Measurements from ENCODE around the gene P2RY2.
"Not testable (repeated sequence)": the region's sequence is repeated elsewhere in the genome, so short reads cannot be mapped to it uniquely, and the experiment has no call there.

P2RY2 gene

GRCh38 chr11:73228268-73229134 lies 10.4 kb downstream of the P2RY2 start:
- ATAC-seq (ENCODE audit: low read depth) (peak; percentile 4; the same call in 1 of the 3 replicates), DNase-seq (ENCODE audit: low spot score) (peak; percentile 25)
- TF ChIP-seq, protein P1, sequence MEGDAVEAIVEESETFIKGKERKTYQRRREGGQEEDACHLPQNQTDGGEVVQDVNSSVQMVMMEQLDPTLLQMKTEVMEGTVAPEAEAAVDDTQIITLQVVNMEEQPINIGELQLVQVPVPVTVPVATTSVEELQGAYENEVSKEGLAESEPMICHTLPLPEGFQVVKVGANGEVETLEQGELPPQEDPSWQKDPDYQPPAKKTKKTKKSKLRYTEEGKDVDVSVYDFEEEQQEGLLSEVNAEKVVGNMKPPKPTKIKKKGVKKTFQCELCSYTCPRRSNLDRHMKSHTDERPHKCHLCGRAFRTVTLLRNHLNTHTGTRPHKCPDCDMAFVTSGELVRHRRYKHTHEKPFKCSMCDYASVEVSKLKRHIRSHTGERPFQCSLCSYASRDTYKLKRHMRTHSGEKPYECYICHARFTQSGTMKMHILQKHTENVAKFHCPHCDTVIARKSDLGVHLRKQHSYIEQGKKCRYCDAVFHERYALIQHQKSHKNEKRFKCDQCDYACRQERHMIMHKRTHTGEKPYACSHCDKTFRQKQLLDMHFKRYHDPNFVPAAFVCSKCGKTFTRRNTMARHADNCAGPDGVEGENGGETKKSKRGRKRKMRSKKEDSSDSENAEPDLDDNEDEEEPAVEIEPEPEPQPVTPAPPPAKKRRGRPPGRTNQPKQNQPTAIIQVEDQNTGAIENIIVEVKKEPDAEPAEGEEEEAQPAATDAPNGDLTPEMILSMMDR (IDR thresholded peaks at IDR 0.05; ENCODE audit: poor library complexity, severe bottlenecking) = no peak
- H3K27me3 ChIP-seq (ENCODE audit: insufficient read depth, poor library complexity, severe bottlenecking) = no peaks in the 10 kb centered on the region
- H3K4me1 ChIP-seq (ENCODE audit: insufficient read depth, poor library complexity, severe bottlenecking) = peaks cover 16% of the 10 kb centered on the region
- no peaks in the 10 kb centered on the region for H3K9me3 ChIP-seq (ENCODE audit: severe bottlenecking)
- H3K36me3 ChIP-seq (ENCODE audit: low read depth) = peaks cover 12% of the 10 kb centered on the region; the same call in 1 of the 2 replicates
- H3K27ac ChIP-seq (ENCODE audit: poor library complexity, severe bottlenecking) = peak overlapping the region; percentile 27
- no peak overlapping the region for H3K4me3 ChIP-seq (ENCODE audit: severe bottlenecking)

GRCh38 chr11:73229321-73229895 lies 11.3 kb downstream of the P2RY2 start:
- Histone ChIP-seq H3K36me3 (ENCODE audit: low read depth) (peaks cover 12% of the 10 kb centered on the region; the same call in 1 of the 2 replicates), H3K27ac (ENCODE audit: poor library complexity, severe bottlenecking) (no peak overlapping the region), H3K9me3 (ENCODE audit: severe bottlenecking) (no peaks in the 10 kb centered on the region), H3K4me1 (ENCODE audit: insufficient read depth, poor library complexity, severe bottlenecking) (peaks cover 16% of the 10 kb centered on the region), H3K4me3 (ENCODE audit: severe bottlenecking) (no peak overlapping the region), H3K27me3 (ENCODE audit: insufficient read depth, poor library complexity, severe bottlenecking) (no peaks in the 10 kb centered on the region)
- TF ChIP-seq, protein P1 (IDR thresholded peaks at IDR 0.05; ENCODE audit: poor library complexity, severe bottlenecking) = no peak
- peak; percentile 33 for DNase-seq (ENCODE audit: low spot score)
- ATAC-seq (ENCODE audit: low read depth) = no peak

DNA sequence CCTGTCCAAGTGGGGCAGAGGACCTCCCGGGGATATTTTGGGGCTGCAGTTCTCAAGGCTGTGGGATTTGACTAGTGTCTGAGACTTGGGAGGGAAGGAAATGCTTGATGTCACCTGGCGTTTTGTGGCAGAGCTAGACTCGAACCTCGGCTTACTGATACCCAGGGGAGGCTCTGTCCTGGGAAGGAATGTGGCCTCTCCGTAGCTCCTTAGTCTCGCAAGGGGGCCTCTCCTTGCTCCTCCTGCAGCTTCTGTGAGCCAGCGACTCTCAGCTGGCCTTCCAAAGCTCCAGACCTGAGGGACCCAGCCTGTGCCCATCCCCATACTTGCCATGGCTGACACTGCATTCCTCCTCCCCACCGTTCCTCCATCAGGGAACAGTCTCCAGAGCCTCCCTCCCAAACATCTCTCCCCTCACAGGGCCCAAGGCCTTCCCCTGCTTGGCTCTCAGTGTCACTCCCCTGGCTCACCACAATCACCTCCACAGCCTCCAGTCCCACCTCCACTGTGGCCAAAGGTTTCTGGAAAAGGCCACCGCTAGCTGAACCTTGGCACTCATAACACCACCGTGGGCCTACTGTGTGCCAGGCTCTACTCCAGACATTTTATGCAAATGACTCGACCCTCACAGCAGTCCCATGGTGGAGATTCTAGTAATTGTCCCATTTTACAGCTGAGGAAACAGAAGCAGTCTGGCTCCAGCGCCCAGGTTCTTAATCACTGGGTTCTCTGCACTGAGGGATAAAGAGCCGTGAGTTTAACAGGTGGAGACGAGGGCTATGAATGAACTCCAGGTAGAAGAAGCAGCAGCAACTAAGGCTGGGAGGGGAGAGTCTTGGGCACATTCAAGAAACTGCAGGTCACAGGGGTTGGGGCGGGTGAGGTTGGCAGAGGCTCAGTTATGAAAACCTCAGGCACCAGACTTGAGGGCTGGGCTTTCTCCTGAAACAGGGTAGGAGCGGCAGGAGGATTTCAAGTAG lies 12.1 kb downstream of the P2RY2 start:
- no peaks in the 10 kb centered on the region for H3K27me3 ChIP-seq (ENCODE audit: insufficient read depth, poor library complexity, severe bottlenecking)
- DNase-seq (ENCODE audit: low spot score) = peak; percentile 31

GRCh38 chr11:73230931-73231330 lies 12.8 kb downstream of the P2RY2 start:
- H3K27me3 ChIP-seq (ENCODE audit: insufficient read depth, poor library complexity, severe bottlenecking) = no peaks in the 10 kb centered on the region
- TF ChIP-seq, protein P1 (IDR thresholded peaks at IDR 0.05; ENCODE audit: poor library complexity, severe bottlenecking) = no peak

More for the DNA sequence above, 12.1 kb downstream of the P2RY2 start:
- peaks cover 16% of the 10 kb centered on the region for H3K4me1 ChIP-seq (ENCODE audit: insufficient read depth, poor library complexity, severe bottlenecking)
- H3K9me3 ChIP-seq (ENCODE audit: severe bottlenecking) = no peaks in the 10 kb centered on the region
- H3K4me3 ChIP-seq (ENCODE audit: severe bottlenecking) = no peak overlapping the region
- H3K27ac ChIP-seq (ENCODE audit: poor library complexity, severe bottlenecking) = no peak overlapping the region
- no peak for ATAC-seq (ENCODE audit: low read depth)
- TF ChIP-seq, protein P1 (IDR thresholded peaks at IDR 0.05; ENCODE audit: poor library complexity, severe bottlenecking) = no peak
- peaks cover 12% of the 10 kb centered on the region; the same call in 1 of the 2 replicates for H3K36me3 ChIP-seq (ENCODE audit: low read depth)

DNA sequence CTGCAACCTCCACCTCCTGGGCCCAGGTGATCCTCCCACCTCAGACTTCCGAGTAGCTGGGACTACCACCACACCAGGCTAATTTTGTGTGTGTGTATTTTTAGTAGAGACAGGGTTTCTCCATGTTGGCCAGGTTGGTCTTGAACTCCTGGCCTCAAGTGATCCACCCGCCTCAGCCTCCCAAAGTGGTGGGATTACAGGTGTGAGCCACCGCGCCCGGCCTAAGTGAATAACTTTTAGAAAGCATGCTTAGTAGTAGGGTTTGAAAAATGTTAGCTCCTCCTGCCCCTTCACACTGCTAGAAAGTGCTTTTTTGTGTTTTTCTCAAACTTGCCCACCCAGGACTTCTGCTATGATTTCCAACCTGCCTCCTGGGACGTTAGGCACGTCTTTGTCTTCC lies 14.4 kb downstream of the P2RY2 start:
- H3K4me3 ChIP-seq (ENCODE audit: severe bottlenecking); H3K27me3 ChIP-seq (ENCODE audit: insufficient read depth, poor library complexity, severe bottlenecking); H3K27ac ChIP-seq (ENCODE audit: poor library complexity, severe bottlenecking); H3K9me3 ChIP-seq (ENCODE audit: severe bottlenecking); ATAC-seq (ENCODE audit: low read depth): not testable (repeated sequence)
- peaks cover 12% of the 10 kb centered on the region for H3K4me1 ChIP-seq (ENCODE audit: insufficient read depth, poor library complexity, severe bottlenecking)
- peak; percentile 11 for DNase-seq (ENCODE audit: low spot score)
- H3K36me3 ChIP-seq (ENCODE audit: low read depth) = peaks cover 12% of the 10 kb centered on the region; the same call in 1 of the 2 replicates

More at GRCh38 chr11:73230931-73231330, 12.8 kb downstream of the P2RY2 start:
- Histone ChIP-seq H3K9me3 (ENCODE audit: severe bottlenecking) (no peaks in the 10 kb centered on the region), H3K4me3 (ENCODE audit: severe bottlenecking) (no peak overlapping the region), H3K4me1 (ENCODE audit: insufficient read depth, poor library complexity, severe bottlenecking) (peaks cover 16% of the 10 kb centered on the region), H3K36me3 (ENCODE audit: low read depth) (peaks cover 12% of the 10 kb centered on the region; the same call in 1 of the 2 replicates), H3K27ac (ENCODE audit: poor library complexity, severe bottlenecking) (no peak overlapping the region)
- ATAC-seq (ENCODE audit: low read depth) = no peak
- DNase-seq (ENCODE audit: low spot score) = peak; percentile 28

Measured in RWPE2 (cell line).